ENCODE data around the gene FAM107A. TPM values are rescaled to one million over a fixed set of nuclear protein-coding genes. Genes with fewer than 3 reads are reported as not detected.

FAM107A gene
- total and polyA plus RNA-seq, 9 of the 15 experiments (the other 6 are each of a cell fraction or from before 2014, with no cell fraction given) = 0.07 TPM; not detected in 8

DNA sequence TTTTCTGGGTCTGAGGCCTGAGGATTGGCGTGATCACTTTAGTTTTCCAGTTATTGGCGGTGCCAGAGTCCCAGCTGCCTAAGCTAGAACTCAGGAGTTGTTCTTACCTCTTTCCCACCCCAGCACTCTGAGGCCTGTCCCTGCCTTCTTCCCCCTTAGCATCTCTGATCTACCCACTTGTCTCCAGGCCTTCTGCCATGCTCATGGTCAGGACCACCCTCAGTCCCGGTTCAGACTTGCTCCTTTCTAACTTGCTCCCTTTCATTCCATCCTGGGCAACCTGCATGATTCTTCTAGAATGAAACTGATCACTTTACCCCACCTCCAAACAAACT lies 55.9 kb downstream of the FAM107A start:
- H3K9me3 ChIP-seq (replicated peaks; ENCODE audit: control insufficient read depth, insufficient read depth, low read depth, low read length) = no peaks in the 10 kb centered on the region
- H3K36me3 ChIP-seq (ENCODE audit: control insufficient read depth, insufficient read depth, low read length) = no peaks in the 10 kb centered on the region
- H3K27me3 ChIP-seq (ENCODE audit: control insufficient read depth in 2 of 2, insufficient read depth in 2 of 2, low read length in 2 of 2) = peaks cover 0 to 4% of the 10 kb centered on the region in 2 experiments; a peak in 1 of 5 replicates
- POLR2A ChIA-PET = interaction anchor here (2.0 kb wide), 1 partner anchor 13 kb away, joined by 6 read pairs; no protein-coding TSS in a partner anchor
- no peak; the same call in 2 of the 3 replicates for ATAC-seq
- no peaks in the 10 kb centered on the region for H3K79me2 ChIP-seq (ENCODE audit: control insufficient read depth, insufficient read depth, low read length)
- H3K4me2 ChIP-seq (ENCODE audit: insufficient read depth, low read length) = peak overlapping the region; percentile 24; the same call in 1 of the 2 replicates
- no peak overlapping the region; the same call in 2 of the 3 replicates for H3K27ac ChIP-seq (ENCODE audit: extremely low read depth, low read depth, low read length)
- DNase-seq (ENCODE audit: extremely low read depth in 1 of 4, low spot score in 3 of 4) = no peak
- no peaks in the 10 kb centered on the region for H3K9me1 ChIP-seq (ENCODE audit: control insufficient read depth, insufficient read depth, low read length)
- FAIRE-seq = no peak
- WGBS (ENCODE audit: insufficient coverage, low coverage, missing lambda C conversion rate) = 61% methylated on average over 3 of the region's 3 CpGs
- no peaks in the 10 kb centered on the region for H4K20me1 ChIP-seq (replicated peaks; ENCODE audit: control insufficient read depth, insufficient read depth, low read length)
- TF ChIP-seq ZNF584 (CRISPR knock-in tag; IDR thresholded peaks at IDR 0.05; ENCODE audit: low read depth) = 0 out of 2 replicates have a peak, but pooled peaks have one; percentile 22
- TF ChIP-seq KDM5B (IDR thresholded peaks at IDR 0.05; ENCODE audit: insufficient replicate concordance, low read depth, low read length) = no peak
- 0 out of 2 replicates have a peak, but pooled peaks have one; percentile 1 for TF ChIP-seq MGA (IDR thresholded peaks at IDR 0.05)
- in situ Hi-C loops (cut with MboI) = no loop called here
- CTCF ChIA-PET (ENCODE audit: low intra/inter-chr PET ratio) = no interaction called here
- peak overlapping the region in 1 of 2 experiments; percentile 68; a peak in 2 of 4 replicates for H3K9ac ChIP-seq (ENCODE audit: insufficient read depth in 1 of 2, low read depth in 2 of 2, low read length in 2 of 2)
- no TSS peak for BruUV-seq (replicated peaks)
- intact Hi-C loops (cut with micrococcal nuclease) = no loop called here
- peak overlapping the region; percentile 82 for H2AFZ ChIP-seq (ENCODE audit: low read depth, low read length)
- H3K4me3 ChIP-seq = no peak overlapping the region
- H3K4me1 ChIP-seq (replicated peaks in 1 of 2; ENCODE audit: control insufficient read depth in 2 of 2, insufficient read depth in 2 of 2, low read length in 2 of 2) = peaks cover 15 to 25% of the 10 kb centered on the region in 2 experiments; a peak in 4 of 5 replicates
